GM21528 (cell line): Measurements from ENCODE around the gene DOCK1.

Experiments
- ATAC-seq: cut with Tn5 transposase; IDR thresholded peaks from one replicate; pipeline ENCODE4 v1.9.1; 2021; ENCODE audit warnings: mild to moderate bottlenecking, moderate library complexity; ENCODE audit not compliant: unreplicated experiment, low FRiP score

DOCK1 gene

DNA sequence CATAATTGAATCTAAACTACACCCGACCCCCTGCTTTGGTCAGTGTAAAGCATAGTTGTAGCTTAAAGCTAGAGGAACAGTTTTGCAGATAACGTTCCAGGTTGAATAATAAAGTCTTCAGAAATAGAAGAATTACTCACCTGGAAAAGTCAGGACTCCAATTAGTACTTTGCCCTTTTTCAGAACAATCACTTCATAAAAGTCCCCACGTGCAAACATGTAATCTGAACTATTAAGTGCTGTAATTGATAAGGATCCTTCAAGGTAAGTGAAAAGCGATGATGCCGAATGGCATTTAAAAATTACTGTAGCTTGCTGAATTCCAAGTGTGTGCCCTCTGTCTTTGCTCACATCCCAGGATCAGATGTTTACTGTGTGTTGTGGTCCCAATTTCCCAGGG is 344.8 kb downstream of the DOCK1 start:
- no peak for ATAC-seq

DNA sequence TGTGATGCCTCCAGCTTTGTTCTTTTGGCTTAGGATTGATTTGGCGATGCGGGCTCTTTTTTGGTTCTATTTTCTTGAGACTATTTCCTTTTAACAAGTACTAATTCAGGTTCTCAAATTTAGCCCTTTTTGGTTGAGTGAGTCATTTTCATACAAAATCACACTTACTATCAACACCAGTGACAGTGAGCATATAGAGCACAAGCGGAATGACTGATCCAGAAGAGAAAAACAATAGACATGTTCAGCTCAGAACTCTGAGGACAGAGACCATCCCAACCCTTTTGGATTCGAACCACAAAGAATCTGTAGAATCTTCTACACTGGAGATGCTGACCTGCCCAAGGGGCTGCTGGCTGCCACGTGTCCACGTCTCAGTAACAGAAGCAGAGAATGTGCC is 347.6 kb downstream of the DOCK1 start:
- ATAC-seq, result no peak

DNA sequence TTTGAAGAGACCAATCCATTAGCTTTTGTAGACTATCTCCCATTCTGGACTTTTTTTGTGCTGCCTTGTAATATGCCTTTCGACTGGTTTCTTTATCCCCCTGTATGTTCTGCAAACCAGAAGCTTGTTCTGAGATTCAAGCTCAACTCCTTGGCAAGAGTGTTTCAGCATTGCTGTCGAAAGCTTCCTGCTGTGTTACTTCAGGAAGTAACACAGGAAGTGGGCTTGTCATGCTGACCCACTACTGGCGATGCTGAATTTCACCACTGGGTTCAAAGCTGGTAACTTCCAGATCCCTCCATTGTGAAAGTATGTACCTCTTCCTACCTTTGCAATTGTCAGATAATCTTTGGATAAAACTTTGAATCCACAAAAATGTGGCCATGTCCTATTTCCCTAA is 349.0 kb downstream of the DOCK1 start:
- no peak for ATAC-seq

DNA sequence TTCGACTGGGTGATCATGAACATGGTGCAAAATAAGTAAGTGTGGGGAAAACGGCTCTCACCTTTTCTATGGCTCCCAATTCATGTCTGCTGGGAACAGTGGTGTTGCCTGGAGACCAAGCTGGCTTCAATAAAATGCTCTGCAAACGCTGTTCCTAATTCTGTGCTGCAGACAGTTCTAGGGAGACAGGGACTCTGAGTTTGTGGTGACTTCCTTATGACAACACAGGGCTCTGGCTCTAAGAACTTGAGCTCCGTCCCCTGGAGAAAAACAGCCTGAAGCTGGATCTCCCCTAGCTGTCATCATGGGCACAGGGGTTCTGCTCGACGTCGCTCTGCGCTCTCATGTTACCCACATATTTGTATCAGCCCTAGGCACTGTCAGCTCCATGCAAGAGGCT is 352.2 kb downstream of the DOCK1 start:
- no peak for ATAC-seq

DNA sequence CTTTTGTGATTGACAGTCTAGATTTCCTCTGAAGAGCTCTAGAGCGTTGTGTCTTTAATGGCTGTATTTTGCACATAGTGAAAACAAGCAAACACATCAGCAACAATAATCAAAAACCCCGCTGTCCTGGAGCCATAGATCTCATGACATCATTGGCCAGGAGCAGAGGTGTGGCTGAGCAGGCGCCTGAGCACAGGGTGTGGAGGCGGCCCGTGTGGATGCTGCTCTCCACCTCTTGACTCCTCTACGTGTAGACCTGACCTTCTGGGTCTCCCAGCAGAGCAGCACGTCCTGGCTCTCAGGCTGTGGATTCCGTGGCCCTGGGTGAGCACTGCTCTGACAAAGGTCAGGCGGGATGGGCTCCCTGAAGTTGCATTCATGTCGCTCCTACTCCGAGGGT is 354.1 kb downstream of the DOCK1 start:
- ATAC-seq, result no peak

DNA sequence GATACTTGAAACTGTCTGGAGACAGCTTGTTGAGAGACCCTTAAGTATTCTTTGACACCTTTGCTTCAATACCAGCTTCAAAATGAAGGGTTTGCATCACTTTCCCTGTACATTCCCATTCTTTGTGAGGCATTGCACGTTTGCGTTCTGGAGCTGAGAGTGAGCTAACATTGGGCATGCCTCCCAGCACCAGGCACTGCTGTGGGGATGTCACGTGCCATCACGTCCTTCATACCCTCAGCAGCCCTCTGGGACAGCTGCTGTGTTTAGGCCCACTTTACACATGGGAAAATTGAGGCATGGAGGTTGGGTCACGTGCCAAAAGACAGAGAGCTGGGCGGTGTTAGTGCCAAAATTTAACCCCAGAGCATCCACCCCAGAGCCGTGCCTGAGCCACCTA is 357.4 kb downstream of the DOCK1 start:
- no peak for ATAC-seq

DNA sequence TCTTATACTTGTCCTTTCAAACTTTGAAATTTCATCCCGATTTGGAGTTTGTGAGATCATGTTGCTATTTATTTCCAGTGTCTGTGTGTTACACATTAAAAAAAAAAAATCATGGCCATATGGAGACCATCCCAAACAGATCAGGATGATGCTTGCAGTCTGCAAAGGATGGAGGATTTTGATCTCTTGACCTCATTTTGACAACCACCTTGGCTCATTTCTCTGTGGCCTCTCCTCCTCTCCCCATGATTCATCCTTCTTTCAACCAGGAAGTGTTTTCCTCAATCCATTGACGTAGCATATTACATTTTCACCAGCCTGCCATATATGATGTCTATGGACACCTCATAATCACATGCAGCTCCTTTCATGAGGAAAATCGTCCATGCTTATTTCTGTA is 360.1 kb downstream of the DOCK1 start:
- no peak for ATAC-seq

DNA sequence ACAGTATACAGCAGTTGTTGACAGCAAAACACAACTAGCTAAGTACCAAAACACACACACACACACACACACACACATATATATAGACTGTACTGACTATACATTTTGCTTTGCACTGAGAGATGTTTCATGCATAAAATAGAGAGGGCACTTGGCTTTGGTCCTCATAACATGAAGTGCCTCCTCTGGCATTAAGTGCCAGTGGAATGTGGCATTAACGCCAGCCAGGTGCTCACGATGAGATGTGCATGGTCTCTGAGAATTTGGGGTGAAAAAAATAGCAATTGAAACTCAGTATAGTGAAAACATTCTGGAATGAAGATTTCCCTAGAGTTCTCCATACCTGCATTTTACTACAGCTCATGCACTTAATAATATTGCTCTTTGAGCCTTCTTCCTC is 361.2 kb downstream of the DOCK1 start:
- ATAC-seq, result no peak

DNA sequence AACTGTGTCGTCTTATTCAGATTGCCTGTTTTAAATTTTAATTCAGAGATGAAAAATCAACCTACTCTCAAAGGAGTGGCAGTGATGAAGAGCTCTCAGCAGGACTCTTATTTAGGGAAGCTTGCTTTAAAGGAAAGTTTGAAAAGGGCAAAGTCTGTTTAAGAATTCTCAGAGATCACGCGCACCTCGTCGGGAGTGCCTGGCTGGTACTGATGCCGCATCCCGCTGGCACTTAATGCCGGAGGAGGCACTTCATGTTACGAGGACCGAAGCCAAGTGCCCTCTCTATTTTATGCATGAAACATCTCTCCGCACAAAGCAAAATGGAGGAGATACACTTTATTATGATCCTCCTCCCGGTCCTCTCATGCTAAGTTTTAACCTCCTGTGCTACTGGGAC is 362.2 kb downstream of the DOCK1 start:
- ATAC-seq, result no peak

DNA sequence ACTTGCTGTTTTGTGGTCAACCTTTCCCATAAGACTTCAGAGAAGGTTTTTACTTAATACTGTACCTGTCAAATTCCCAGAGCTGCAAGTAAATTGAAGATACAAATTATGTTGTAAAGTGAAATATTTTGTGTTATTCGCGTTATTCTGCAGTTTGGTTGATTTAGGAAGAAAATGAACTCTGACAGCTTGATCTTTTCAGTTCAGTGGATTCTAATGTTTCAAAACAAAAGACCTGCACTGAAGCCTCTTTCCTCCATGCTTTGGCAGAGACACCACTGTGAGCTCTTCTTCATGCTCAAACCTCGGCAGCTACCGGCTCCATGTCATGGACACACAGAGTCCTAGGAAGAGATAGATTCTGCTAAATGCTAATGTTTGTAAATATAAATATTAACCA is 366.8 kb downstream of the DOCK1 start:
- ATAC-seq, result no peak

DNA sequence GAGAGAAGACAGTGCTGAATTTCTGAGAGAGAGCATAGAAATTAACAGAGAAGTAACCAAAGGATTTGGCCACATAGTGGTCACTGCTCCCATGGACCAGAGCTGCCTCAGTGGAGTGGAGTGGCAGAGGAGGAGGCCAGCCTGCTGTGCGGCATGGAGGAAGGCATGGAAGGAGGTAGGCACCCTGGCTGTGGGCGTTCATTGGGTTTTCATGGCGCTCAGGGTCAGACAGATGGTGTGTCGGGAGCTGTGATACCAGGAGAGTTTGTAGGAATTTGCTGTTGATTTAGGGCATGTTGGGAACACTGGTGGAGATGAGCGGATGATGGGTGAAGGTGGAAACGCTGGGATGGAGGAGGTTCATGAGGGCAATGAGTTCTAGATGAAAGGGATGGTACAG is 370.0 kb downstream of the DOCK1 start:
- ATAC-seq, result no peak

DNA sequence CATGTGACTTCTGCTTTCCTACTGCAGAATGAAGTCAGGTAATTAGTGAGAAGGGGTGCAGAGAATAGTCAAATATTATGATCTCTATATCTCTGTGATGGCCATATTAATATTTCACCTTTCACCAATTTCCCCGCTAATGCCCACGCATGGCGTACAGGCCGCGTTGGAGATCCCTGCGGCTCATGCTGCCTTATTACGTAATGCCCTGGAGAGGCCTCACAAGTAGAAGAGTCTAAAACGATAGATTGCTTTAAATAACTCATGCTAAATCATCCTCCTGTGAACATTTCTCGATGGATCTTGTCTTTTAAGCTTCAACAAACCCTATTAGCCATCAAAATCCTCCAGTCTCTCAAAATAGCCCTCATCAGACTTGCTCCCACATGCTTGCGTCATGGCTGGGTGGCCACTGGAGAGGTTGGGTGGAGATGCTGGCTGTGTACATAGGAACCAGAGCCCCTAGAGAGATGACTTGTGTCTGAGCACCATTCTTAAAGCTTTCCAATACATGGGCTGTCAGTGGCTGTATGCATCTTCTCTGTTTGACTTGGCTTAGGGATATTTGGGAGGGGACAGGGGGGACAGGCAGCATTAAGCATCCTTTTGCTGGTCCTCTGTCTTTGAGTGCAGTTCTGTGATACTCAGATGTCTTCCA is 370.7 kb downstream of the DOCK1 start:
- ATAC-seq, result no peak

DNA sequence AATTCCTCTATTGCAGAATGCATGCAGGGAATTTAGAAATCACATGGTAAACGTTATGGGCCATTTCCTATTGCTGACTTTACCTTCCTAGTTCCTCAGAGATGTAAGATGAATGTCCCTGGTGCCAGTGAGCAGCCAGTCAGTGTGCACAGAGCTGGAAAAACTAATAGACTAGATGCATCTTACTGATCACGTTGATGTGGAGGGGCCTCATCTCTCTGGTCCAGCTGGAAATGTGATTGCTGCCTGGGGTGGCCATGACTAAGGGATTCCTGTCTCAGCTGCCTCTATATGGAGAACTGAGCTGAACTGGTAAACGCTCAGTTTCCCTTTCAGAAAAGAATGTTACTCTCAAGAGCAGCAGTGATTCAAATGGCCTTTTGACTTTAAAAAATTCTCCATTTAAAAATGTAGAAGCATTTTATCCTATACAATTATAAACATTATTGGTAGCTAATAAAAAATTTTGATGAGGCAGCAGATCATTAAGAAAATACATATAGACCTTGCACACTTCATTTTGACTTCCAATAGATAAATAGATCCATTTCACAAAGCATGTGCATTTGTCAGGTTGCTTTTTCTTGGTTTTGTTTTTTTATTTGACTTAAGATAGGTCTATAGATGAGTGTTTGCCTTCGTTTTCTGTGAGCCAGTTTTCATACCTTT is 371.7 kb downstream of the DOCK1 start:
- ATAC-seq, result no peak

DNA sequence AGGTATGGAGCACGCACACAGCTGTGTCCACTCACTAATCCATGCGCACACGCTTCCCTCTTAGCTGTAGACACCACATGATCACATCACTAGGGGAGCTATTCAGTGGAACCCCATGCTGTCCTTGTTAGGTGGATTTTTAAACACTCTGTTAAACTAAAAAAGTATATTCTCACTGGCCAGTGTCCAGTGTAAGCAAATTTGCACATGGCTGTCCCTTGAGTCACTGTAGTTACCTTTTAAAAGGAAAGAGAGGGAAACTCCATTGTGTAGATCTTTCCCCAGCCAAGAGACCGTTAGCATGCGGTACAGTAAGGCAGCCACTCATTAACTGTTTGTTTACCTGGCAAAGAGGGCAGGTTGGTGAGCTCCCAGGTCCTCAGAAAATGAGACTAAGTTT is 372.8 kb downstream of the DOCK1 start:
- no peak for ATAC-seq

DNA sequence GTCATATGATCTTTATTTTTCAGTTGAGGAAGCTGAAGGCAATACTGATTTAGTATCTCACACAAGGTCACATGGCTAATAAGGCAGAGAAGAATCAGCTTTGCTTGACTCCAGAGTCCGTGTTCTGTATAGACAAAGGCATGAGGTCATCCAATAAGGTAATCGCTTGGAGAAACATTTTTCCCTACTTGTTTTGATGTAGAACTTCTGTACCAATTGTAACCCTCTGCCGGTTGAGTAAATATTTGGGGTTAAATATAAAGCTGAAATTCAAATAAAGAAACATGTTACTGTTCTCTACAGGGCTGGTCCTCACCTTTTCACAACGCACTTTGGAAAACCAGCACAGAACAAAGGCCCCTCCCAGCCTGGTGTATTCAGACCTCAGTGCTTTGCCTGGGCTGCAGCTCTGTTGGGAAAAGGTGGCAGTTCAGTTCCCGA is 374.1 kb downstream of the DOCK1 start:
- no peak for ATAC-seq

DNA sequence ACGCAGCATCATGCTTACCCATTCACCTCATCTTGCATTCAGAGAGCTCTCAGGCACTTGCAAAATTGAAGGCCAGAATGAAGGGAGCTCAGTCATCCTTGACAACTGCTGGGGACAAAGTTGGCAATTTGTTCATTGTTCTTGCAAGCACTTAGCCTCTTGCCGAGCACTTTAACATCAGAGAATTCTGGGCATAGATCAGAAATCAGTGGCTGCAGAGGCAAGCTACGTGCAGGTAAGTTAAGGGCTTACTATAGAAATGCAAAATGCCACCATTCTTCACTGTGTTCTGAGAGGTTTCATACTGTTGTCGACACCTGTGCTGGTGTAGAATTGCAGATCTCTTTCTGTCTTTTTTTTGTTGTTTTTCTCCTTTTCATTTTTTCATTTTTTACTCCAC is 375.2 kb downstream of the DOCK1 start:
- no peak for ATAC-seq

DNA sequence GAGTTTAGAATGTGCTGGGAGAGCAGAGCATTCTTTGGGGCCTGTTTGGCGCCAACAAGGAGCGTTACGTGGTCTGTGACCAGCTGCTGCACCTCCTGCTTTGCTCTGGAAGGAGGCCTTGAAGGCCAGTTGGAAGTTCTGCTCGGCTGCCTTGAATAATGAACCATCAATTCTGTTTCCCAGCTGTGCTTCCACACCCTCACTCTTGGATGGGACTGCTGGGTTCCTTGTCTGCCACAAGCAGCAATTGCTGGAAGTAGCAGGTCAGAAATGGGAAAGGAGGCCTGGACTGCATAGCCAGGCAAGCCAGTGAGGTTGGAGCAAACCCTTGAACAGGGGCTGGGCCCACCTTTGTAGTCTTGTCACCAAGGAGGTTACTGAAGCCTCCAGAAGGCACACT is 377.8 kb downstream of the DOCK1 start:
- ATAC-seq, result no peak

DNA sequence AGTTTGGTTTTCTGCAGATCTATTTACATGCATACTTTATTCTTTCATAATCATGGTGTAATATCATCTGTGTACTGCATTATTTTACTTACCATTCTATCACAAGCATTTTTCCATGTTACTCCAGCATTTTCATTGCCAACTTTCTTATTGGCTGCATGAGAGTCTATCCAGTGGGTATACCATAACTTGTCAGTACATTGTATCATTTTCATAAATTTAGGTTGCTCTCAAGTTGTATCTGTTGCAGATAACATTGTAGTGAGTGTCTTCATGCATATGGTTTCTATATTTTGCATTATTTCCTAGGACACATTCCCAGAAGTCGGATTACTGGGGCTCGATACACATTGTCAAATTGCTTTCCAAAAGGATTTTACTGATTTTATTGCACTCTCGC is 378.3 kb downstream of the DOCK1 start:
- no peak for ATAC-seq

DNA sequence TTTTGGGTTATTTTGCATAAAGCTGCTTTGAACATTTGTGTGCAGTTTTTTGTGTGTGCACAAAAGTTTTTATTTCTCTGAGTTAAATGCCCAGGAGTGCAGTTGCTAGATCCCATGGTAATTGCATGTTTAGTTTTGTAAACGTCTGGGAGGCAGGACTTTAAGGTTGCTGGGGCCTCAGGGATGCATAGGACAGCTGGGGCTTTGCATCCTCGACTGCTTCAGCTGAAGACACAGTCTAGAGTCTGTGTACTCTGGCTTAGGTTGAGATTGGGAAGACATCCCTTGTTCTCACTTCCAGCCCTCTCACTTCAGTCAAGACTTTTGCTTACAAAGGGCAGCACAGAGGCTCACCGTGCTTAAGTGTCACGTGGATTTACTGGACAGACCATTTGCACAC is 385.6 kb downstream of the DOCK1 start:
- no peak for ATAC-seq

DNA sequence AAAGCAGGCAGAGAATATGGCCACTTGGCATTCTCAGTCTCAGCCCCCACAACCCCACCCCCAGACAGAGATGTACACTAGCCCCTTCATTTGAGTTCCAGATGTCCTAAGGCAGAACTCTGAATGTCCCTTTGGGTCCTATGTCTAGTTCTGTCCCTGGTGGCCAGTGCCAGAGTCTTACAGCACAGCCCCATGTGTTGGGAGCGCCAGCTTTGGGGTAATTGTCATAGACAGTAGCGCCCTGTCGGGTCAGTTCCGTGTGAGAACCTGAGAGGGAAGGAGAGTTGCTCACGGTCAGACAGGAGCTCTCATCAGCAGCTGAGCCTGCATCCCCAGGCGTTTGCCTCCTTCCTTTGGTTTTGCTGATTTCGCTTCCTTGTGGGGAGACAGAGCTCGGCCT is 386.1 kb downstream of the DOCK1 start:
- no peak for ATAC-seq

DNA sequence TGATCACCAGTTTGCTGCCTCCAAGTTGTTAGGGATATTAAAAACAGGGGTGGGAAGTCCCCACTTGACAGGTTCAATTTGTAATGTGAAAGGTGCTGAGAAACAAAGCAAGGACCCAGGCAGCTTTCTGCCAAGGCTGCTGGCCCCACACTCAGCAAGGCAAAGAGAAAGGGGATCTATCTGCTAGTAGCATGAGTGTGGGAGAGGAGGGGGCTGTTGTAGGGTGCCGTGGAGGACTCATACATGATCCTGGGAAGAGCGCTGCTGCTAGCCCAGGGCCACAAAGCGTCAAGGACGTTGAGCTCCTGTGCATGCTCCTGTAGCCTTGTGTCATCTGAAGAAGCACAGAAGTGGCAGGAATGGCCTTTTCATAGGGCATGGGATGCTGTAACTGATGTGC is 387.7 kb downstream of the DOCK1 start:
- ATAC-seq, result no peak

DNA sequence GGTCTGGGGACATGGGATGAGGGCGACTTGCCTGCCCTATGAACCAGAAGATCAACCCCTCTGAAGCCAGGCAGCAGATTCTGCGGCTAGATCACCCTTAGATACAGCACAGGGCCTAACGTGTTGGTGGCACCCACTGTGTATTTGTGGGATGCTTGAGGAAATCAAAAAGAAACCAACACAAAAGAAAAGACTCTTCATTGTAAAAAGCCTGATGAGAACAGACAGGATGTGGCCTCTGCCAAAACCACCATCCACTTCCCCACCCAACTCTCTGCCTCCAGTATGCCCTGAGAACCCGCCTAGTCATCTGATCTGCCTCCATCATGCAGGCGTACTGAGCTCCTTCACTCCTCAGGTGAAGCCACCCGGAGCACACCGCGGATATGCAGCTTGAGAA is 388.4 kb downstream of the DOCK1 start:
- ATAC-seq, result no peak

DNA sequence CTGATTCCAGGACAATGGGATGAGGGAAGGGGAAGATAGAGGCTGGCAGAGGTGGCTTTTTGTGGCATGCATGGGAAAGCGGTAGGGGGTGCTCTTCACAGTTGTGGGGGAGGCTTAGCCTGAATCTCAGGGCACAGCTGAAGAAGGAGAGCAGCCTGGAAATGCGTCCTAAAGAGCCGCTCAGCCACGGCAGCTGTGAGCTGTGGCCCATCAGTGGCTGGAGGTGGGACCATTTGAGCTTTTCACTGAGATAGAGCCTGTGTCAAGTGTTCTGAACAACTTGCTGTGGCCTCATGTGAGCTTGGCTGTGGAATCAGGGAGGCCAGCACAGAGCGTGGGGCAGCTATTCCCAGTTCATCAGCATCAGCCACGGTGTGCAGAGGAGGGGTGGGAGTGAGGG is 391.5 kb downstream of the DOCK1 start:
- ATAC-seq, result no peak
